ENCODE measurements around the gene ABHD1.

DNA sequence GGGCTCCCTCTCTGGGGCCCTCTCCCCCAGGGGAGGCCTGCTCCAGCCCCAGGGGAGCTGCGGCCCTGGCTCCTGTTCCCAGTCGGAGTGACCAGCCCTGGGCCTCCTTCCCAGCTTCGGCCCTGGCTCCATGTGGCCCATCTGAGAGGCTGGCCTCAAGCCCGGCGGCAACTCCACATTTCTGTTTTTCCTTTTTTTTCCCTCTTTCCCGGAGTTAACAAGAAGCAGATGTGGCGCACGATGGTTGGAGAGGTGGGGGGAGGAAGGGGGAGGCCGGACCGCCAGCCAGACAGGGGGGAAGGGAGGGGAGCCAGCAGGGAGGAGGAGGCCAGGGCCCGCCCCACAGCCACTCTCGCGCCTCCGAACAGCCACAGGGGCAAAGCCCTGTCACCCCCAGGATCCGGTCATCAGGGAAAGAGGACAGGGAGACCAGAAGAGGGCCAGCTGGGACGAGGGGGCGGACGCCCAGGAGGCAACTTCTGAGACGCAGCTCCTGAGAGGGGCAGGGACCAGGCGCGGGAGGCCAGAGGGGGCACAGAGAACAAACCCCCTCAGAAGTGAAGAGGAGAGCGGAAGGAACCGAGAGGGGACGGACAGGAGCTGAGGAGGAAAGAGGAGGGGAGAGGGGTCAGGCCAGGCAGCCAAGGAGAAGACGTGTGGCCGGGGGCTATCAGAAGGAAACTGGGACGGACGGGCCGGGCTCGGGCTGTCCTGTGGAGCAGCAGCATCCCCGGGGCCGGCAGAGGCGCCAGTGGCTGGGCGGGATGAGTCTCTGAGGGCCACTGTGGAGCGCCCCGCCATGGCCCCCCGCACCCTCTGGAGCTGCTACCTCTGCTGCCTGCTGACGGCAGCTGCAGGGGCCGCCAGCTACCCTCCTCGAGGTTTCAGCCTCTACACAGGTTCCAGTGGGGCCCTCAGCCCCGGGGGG, 45.1 kb upstream of the ABHD1 start, which contains the start of gene EMILIN1:
- TF ChIP-seq, protein P1, sequence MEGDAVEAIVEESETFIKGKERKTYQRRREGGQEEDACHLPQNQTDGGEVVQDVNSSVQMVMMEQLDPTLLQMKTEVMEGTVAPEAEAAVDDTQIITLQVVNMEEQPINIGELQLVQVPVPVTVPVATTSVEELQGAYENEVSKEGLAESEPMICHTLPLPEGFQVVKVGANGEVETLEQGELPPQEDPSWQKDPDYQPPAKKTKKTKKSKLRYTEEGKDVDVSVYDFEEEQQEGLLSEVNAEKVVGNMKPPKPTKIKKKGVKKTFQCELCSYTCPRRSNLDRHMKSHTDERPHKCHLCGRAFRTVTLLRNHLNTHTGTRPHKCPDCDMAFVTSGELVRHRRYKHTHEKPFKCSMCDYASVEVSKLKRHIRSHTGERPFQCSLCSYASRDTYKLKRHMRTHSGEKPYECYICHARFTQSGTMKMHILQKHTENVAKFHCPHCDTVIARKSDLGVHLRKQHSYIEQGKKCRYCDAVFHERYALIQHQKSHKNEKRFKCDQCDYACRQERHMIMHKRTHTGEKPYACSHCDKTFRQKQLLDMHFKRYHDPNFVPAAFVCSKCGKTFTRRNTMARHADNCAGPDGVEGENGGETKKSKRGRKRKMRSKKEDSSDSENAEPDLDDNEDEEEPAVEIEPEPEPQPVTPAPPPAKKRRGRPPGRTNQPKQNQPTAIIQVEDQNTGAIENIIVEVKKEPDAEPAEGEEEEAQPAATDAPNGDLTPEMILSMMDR (IDR thresholded peaks at IDR 0.05) = no peak
- peak in 1 of 2 donors; percentile 70 for TF ChIP-seq POLR2A (IDR thresholded peaks at IDR 0.05)

Data from vagina (tissue), 2 donors.